ENCODE measurements around the gene SLC22A23. TPM values are rescaled to one million over a fixed set of nuclear protein-coding genes. Genes with fewer than 3 reads are reported as not detected.
A peak's percentile ranks its signal among the peaks of the same experiment; 100 is the strongest.

The SLC22A23 gene
- total and polyA plus RNA-seq, 2 experiments from 2014 or later = 2.4 to 7.3 TPM

GRCh38 chr6:3455569-3456394 lies 1.1 kb downstream of the SLC22A23 start:
- H3K9me2 ChIP-seq (ENCODE audit: insufficient read depth) = no peaks in the 10 kb centered on the region
- no peaks in the 10 kb centered on the region for H3K27me3 ChIP-seq (replicated peaks; ENCODE audit: insufficient read depth)
- peak; percentile 52 for DNase-seq
- TF ChIP-seq EZH2 (IDR thresholded peaks at IDR 0.05; ENCODE audit: insufficient read depth, poor library complexity, severe bottlenecking) = no peak
- no peak for TF ChIP-seq EZH2phosphoT487 (IDR thresholded peaks at IDR 0.05; ENCODE audit: insufficient read depth, low read depth)
- H2AFZ ChIP-seq = peak overlapping the region; percentile 92
- WGBS, 2 experiments (ENCODE audit: low coverage in 1 of 2, low lambda C conversion rate in 2 of 2, missing lambda C conversion rate in 2 of 2) = 4% methylated on average over 46 to 54 of the region's 58 CpGs
- H3K4me2 ChIP-seq (ENCODE audit: unreplicated experiment) = peak overlapping the region; percentile 81
- peak overlapping the region; percentile 91 for H3K4me3 ChIP-seq
- H3K27ac ChIP-seq = no peak overlapping the region
- no peaks in the 10 kb centered on the region for H4K20me1 ChIP-seq (ENCODE audit: insufficient read depth)
- H3K79me2 ChIP-seq (ENCODE audit: insufficient read depth) = peaks cover 43% of the 10 kb centered on the region
- peaks cover 15% of the 10 kb centered on the region for H3F3A ChIP-seq (ENCODE audit: insufficient read depth)
- H3K36me3 ChIP-seq (ENCODE audit: low read depth) = no peaks in the 10 kb centered on the region
- peaks cover 34% of the 10 kb centered on the region for H3K4me1 ChIP-seq (ENCODE audit: insufficient read depth)
- peak overlapping the region; percentile 79 for H3K9ac ChIP-seq
- in situ Hi-C loops (cut with MboI) = loop anchor here (25.0 kb wide), 1 partner anchor 257 kb away; no protein-coding TSS in a partner anchor
- H3K9me3 ChIP-seq (ENCODE audit: low read depth) = no peaks in the 10 kb centered on the region

GRCh38 chr6:3455147-3455568 lies 1.7 kb downstream of the SLC22A23 start:
- Histone ChIP-seq H3K79me2 (ENCODE audit: insufficient read depth) (peaks cover 46% of the 10 kb centered on the region), H3K36me3 (ENCODE audit: low read depth) (no peaks in the 10 kb centered on the region), H4K20me1 (ENCODE audit: insufficient read depth) (no peaks in the 10 kb centered on the region), H3F3A (ENCODE audit: insufficient read depth) (peaks cover 15% of the 10 kb centered on the region), H3K9me2 (ENCODE audit: insufficient read depth) (no peaks in the 10 kb centered on the region), H3K4me1 (ENCODE audit: insufficient read depth) (peaks cover 37% of the 10 kb centered on the region), H3K9me3 (ENCODE audit: low read depth) (no peaks in the 10 kb centered on the region), H3K9ac (peak overlapping the region; percentile 79), H3K27ac (no peak overlapping the region), H3K4me3 (peak overlapping the region; percentile 91), H2AFZ (peak overlapping the region; percentile 92), H3K4me2 (ENCODE audit: unreplicated experiment) (peak overlapping the region; percentile 81), H3K27me3 (replicated peaks; ENCODE audit: insufficient read depth) (no peaks in the 10 kb centered on the region)
- TF ChIP-seq EZH2phosphoT487 (IDR thresholded peaks at IDR 0.05; ENCODE audit: insufficient read depth, low read depth) (no peak), EZH2 (IDR thresholded peaks at IDR 0.05; ENCODE audit: insufficient read depth, poor library complexity, severe bottlenecking) (no peak)
- WGBS, 2 experiments (ENCODE audit: low coverage in 1 of 2, low lambda C conversion rate in 2 of 2, missing lambda C conversion rate in 2 of 2) = 22 to 23% methylated on average over 11 of the region's 11 CpGs
- DNase-seq = peak; percentile 56
- in situ Hi-C loops (cut with MboI) = loop anchor here (25.0 kb wide), 1 partner anchor 257 kb away; no protein-coding TSS in a partner anchor

- in situ Hi-C loops (cut with MboI) = loop anchor here (25.0 kb wide), 1 partner anchor 258 kb away; no protein-coding TSS in a partner anchor
- TF ChIP-seq EZH2 (IDR thresholded peaks at IDR 0.05; ENCODE audit: insufficient read depth, poor library complexity, severe bottlenecking) = no peak
- no peak for TF ChIP-seq EZH2phosphoT487 (IDR thresholded peaks at IDR 0.05; ENCODE audit: insufficient read depth, low read depth)
- H3K4me2 ChIP-seq (ENCODE audit: unreplicated experiment) = peak overlapping the region; percentile 81
- peak overlapping the region; percentile 79 for H3K9ac ChIP-seq
- H3K79me2 ChIP-seq (ENCODE audit: insufficient read depth) = peaks cover 53% of the 10 kb centered on the region
- H3F3A ChIP-seq (ENCODE audit: insufficient read depth) = peaks cover 10% of the 10 kb centered on the region; the same call in 1 of the 2 replicates
- H2AFZ ChIP-seq = no peak overlapping the region
- WGBS, 2 experiments (ENCODE audit: low coverage in 1 of 2, low lambda C conversion rate in 2 of 2, missing lambda C conversion rate in 2 of 2) = 74 to 77% methylated on average over 6 of the region's 6 CpGs
- H3K9me2 ChIP-seq (ENCODE audit: insufficient read depth) = no peaks in the 10 kb centered on the region
- H3K4me3 ChIP-seq = peak overlapping the region; percentile 91
- H3K27me3 ChIP-seq (replicated peaks; ENCODE audit: insufficient read depth) = no peaks in the 10 kb centered on the region
- no peak overlapping the region for H3K27ac ChIP-seq
- H4K20me1 ChIP-seq (ENCODE audit: insufficient read depth) = no peaks in the 10 kb centered on the region
- H3K4me1 ChIP-seq (ENCODE audit: insufficient read depth) = peaks cover 35% of the 10 kb centered on the region
- no peaks in the 10 kb centered on the region for H3K36me3 ChIP-seq (ENCODE audit: low read depth)
- no peaks in the 10 kb centered on the region for H3K9me3 ChIP-seq (ENCODE audit: low read depth)
- peak; percentile 20 for DNase-seq
These were observed 2.4 kb downstream of the SLC22A23 start for GRCh38 chr6:3454273-3455010.
